Stimulated activated CD4-positive, alpha-beta T cell treated with anti-CD3 and anti-CD28 coated beads, Interleukin-4, amount 100 ng/mL, for 1 hour (primary cell): ENCODE measurements around the gene VWA2.

Source experiments
- DNase-seq: peaks from one replicate; pipeline ENCODE4 v3.0.0-alpha.2; 2020

Gene VWA2

DNA sequence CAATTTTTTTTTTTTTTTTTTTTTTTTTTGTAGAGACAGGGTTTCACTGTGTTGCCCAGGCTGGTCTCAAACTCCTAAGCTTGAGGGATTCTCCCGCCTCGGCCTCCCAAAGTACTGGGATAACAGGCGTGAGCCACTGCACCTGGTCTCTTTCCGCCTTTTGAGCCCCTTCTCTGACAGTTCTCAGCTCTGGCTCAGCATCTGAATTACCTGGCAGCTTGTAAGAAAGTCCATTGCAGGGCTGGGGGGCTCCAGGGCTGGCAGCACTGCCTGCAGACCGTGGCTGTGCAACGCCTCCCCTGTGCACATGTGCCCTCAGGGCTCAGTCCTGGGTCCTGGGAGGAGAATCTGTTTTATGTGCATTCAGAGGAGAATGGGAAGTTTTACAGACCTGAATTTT lies 37.6 kb downstream of the VWA2 start:
- no peak for DNase-seq

DNA sequence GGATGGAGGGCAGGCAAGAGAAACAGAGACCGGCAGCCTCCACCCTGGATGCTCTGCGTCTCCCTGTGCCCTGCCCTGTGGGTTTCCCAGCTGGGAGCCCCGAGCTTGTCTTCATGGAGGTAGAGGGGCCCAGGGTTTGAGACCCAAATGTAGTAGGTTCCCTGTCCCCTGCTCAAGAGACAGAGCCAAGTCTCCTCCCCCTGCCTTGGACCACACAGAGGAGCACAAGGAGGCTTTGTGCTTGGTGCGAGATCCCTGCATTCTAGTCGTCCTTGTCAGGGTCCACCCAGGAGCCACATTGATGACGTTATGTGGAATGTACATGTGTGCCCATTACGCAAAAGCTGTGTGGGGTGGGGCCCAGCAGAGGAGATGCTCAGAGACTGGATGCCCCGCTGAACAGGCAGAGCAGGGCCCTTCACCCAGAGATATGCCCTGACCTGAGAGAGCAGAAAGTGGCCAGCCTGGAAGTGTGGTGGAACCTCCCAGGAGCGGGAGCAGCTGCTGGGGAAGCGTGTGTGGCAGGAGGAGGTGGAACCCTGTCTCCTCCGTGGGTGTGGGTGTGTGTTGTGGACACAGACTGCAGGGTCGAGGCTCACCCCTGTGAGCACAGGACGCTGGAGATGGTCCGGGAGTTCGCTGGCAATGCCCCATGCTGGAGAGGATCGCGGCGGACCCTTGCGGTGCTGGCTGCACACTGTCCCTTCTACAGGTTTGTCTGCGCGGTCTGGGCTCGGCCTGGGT lies 39.3 kb downstream of the VWA2 start:
- no peak for DNase-seq

DNA sequence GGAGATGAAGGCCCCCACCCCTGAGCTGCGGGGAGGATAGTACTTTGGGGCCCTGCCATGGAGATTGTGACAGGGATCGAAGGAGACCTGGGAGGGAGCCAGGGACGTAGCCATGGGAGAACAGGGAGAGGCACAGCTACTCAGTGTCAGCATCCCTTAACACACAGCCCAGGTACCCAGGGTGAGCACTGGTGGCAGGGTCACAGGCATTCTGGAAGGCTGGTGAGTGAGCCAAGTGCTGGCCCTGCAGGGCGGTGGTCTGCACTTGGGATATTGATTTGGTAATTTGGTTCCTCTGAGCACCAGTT lies 39.8 kb downstream of the VWA2 start:
- no peak for DNase-seq

DNA sequence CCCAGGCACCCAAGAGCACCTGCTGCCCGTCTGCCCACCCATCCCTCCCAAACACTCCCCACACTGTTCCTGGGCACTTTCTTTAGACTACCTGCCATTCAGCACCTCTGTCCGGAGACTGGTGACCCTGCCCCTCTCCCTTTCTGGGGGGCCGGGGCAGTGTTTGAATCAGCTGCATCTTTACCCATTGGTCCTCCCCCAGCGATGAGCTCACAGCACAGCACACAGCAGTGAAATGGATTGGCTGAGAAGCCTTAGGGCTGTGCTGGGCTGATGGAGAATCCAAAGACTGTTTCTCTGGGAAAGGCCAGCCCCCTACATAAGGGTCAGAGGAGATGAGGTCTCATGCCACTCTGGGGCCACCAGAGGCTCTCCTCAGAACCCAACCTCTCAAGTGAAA lies 40.2 kb downstream of the VWA2 start:
- no peak for DNase-seq

DNA sequence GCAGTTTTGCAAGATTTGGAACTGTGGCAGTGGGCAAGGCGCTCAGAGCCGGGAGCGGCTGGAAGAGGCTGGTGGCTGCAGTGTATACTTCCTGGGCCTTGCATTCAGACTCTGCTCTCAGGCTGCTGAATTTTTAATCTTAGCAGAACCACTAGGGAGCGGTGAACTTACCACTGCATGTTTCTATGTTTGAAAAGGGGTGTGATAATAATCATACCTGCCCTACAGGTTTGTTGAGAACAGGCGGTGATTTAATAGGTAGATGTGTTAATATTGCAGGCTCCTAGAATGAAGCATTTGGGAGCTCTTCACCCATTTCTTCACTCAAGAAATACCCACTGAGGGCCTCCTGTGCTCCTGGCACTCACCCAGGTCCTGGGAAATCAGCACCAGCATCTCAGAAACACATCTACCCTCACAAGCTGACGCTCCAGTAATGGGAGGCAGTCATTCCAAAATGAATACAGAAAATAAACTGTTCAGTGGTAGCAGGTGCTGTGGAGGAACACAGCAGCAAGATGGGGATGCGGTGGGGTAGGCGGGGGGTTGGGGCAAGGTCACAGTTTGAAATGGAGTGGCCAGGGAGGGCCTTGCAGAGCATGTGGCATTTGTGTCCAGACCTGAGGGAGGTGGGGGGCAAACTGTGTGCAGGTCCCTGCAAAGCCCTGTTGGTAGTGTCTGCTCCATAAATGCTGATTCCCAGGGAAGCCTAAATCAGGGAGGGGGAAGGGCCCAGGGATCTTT lies 41.0 kb downstream of the VWA2 start:
- no peak for DNase-seq

DNA sequence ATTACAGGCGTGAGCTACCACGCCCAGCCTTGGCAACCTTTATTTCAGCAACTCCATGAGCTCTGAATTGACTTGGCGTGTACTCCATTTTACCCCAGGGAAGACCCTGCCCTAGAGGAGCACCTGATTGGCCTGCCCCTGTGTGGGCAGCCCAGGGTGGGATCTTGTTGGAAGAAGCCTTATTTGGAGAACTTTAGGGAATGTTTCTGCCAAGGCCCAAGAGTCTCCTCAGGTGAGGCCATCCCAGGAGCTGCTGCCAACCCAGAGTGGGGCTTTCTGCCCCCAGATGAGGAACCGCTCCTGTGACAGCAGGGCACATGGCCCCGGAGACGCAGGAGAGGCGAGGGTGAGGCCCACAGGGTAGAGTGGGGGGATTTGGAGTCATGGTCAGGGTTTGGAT lies 42.0 kb downstream of the VWA2 start:
- DNase-seq: no peak

DNA sequence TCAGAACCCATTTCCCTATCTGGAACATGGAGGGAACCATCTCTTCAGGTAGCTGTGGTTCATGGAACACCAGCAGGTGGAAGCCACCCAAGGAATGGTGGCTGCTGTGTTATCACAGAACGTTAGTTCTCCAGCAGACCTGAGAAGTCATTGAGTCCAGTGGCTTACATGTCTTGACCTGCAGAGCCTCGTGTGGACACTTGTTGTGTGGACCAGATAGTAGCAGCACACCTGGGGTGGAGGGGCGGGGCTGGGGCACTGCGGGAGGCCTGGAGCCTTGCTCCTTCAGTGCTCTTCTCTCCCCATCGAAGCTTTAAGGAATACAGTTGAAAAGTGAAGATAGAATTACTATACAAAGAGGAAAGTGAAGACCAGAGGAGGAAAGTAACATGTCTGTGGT lies 42.4 kb downstream of the VWA2 start:
- DNase-seq: no peak

DNA sequence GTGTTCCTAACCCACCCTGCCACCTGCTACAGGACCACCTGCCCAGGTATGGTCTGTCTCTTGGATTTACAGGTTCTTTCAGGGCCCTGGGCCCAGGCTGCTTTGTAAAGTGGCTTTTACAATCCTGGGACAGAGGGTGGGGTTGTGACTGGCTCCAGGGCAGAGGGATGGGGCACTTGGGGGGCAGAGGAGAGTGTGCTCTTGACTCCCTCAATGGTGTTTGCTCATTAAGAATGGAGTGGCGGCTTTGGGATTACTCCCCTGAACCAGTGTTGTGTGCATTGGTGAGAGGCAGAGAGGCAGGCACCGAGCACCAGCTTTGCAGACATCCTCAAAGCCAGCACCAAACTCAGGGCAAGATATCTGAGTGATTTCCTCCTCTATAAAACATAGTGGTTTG lies 43.5 kb downstream of the VWA2 start:
- no peak for DNase-seq

DNA sequence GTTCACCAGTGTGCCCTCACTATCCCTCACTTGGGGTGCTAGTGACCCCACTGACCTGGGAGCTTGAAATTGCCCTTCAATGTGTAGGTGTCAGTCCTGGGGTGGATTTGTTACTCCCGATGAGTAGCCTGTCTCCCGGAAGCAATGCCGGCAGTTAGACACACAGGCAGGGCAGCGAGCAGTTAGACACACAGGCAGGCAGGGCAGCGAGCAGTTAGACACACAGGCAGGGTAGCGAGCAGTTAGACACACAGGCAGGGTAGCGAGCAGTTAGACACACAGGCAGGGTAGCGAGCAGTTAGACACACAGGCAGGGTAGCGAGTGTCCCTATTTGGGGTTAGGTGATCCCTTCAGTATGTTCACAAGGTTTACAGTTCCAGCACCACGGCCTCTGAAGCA lies 44.0 kb downstream of the VWA2 start:
- DNase-seq: no peak

DNA sequence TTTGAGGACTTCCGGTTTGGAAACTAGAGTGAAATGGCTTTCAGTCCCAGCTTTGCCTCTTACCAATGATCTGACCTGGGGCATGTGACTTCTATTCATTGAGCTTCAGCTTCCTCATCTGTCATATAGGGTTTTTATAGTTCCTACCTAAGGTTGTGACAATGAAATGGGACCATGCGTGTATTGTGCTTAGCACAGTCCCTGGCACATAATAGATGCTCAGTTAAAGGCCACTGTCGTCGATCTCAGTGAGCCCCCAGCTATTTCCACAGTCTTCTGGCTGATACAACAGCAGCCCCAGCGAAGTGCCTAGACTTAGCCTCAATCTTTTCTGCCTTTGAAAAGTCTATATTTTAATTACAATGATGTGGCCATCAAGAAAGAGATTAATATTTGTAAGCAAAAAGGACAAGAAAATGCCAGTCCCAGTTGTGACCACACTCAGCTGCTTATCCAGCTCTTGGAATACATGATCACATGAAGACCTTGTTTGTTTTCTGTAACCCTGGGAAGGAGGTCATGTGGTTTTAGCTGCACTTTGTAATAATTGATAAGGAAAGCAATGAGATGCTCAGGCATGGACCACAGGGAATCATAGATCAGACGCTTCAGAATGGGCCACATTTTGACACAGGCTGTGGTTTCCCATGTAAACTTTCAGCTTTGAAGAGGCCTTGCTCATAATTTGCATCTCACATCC lies 44.6 kb downstream of the VWA2 start:
- no peak for DNase-seq

DNA sequence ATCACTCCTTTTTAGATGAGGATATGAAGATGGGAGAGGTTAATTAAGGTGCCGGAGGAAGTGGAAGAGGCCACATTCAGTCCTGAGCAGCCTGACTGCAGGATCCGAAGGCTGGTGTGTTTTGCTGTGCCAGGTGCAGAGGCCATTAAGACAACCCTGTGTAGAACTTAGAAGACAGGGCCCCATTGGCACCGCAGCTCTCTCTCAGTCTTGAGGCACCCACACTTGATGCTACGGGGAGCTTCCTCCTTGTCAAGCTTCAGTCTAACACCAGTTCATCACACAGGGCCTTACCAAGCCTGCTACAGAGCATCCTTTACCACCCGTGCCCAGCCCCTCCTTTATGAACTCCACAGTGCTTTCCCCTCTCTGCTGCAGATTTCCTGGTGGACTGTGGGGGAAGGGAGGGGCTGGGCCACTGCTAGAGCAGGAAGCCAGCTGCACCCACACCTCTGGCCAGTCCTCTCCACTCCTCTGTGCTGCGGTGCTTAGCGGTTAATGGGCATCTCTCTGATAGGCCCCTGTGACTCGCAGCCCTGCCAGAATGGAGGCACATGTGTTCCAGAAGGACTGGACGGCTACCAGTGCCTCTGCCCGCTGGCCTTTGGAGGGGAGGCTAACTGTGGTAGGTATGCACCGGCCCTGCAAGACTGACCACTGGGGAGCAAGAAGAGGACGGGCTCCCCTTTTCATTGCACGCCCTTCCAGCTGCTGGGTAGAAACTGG lies 45.5 kb downstream of the VWA2 start:
- DNase-seq: no peak

DNA sequence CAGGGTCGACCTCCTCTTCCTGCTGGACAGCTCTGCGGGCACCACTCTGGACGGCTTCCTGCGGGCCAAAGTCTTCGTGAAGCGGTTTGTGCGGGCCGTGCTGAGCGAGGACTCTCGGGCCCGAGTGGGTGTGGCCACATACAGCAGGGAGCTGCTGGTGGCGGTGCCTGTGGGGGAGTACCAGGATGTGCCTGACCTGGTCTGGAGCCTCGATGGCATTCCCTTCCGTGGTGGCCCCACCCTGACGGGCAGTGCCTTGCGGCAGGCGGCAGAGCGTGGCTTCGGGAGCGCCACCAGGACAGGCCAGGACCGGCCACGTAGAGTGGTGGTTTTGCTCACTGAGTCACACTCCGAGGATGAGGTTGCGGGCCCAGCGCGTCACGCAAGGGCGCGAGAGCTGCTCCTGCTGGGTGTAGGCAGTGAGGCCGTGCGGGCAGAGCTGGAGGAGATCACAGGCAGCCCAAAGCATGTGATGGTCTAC lies 46.9 kb downstream of the VWA2 start:
- DNase-seq: no peak

DNA sequence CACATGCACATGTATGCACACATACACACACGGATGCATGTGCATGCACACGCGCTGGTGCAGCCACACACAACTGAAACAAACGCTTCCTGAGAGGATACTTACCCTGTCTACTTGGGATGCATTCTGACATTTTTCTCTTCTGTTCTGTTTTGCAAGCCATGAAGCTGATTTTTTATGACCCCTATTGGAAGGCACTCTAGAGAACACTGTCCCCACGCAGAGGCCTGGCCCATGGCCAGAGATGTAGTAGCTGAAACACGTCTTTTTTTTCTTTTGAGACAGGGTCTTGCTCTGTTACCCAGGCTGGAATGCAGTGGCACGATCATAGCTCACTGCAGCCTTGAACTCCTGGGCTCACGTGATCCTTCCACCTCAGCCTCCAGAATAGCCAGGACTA lies 47.9 kb downstream of the VWA2 start:
- no peak for DNase-seq

DNA sequence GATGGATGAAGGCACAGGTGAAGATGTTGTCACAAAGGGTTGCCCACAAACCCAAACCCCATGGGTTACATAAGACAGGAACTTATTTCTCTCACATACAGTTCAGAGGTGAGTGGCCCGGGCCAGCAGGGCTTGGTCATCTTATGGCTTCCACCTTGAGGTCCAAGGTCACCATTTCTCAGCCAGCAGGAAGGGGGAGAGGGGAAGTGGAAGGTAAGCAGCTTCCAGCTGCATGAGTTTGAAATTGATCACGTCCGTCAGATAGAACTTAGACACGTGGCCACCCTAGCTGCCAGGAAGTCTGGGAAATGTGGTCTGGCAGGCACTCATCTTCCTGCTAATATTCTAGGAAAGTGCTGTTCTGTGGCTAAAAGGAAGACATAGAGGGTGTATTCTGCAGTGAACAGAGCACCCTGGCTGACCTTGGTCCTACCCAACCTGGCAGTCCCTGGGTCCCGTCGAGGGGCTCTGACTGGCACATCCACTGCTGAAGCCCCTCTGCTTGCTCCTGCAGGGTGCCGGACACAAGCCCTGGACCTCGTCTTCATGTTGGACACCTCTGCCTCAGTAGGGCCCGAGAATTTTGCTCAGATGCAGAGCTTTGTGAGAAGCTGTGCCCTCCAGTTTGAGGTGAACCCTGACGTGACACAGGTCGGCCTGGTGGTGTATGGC lies 49.5 kb downstream of the VWA2 start:
- DNase-seq: no peak

DNA sequence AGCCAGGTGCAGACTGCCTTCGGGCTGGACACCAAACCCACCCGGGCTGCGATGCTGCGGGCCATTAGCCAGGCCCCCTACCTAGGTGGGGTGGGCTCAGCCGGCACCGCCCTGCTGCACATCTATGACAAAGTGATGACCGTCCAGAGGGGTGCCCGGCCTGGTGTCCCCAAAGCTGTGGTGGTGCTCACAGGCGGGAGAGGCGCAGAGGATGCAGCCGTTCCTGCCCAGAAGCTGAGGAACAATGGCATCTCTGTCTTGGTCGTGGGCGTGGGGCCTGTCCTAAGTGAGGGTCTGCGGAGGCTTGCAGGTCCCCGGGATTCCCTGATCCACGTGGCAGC lies 50.0 kb downstream of the VWA2 start:
- no peak for DNase-seq

DNA sequence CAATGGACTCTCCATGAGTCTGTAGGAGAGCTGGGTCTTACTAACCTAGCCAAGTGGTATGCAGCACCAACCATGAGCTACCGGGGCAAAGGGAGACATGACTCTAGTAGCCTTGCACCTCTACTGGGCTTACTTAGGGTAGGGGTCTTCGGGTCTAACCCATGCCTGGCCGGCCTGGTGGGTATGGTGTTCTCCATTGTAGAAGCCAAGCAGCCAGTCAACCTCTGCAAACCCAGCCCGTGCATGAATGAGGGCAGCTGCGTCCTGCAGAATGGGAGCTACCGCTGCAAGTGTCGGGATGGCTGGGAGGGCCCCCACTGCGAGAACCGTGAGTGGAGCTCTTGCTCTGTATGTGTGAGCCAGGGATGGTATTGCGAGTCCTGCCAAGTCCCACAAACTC lies 51.0 kb downstream of the VWA2 start:
- DNase-seq: no peak

DNA sequence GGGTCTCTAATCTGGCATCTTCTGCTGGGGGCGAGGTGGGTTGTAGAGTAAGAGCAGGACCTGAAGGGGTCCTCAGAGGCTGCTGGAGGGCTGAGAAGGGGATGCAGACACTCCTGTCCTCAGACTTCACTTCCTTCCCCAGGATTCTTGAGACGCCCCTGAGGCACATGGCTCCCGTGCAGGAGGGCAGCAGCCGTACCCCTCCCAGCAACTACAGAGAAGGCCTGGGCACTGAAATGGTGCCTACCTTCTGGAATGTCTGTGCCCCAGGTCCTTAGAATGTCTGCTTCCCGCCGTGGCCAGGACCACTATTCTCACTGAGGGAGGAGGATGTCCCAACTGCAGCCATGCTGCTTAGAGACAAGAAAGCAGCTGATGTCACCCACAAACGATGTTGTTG lies 52.0 kb downstream of the VWA2 start:
- no peak for DNase-seq

DNA sequence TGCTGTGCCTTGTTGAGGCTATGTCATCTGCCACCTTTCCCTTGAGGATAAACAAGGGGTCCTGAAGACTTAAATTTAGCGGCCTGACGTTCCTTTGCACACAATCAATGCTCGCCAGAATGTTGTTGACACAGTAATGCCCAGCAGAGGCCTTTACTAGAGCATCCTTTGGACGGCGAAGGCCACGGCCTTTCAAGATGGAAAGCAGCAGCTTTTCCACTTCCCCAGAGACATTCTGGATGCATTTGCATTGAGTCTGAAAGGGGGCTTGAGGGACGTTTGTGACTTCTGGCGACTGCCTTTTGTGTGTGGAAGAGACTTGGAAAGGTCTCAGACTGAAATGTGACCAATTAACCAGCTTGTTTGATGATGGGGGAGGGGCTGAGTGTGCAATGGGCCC lies 52.5 kb downstream of the VWA2 start:
- DNase-seq: no peak

DNA sequence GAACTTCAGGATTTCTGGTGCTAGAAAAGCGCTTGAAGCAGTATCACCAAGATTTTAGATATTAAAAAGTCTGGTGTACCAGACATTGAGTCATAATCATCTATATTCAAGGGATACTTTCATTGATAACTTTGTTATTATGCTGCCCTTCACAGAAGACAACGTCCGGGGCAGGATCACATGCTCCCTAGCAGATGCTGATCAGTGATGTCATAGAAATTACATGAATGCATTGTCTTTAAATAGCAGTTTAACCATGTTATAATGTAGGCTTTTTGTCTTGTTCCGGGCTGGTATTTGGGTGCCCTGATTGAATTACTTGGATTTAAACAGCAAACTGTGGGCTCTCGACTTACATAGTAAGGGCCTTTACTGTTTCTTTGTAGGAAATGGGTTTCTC lies 54.0 kb downstream of the VWA2 start:
- DNase-seq: no peak

DNA sequence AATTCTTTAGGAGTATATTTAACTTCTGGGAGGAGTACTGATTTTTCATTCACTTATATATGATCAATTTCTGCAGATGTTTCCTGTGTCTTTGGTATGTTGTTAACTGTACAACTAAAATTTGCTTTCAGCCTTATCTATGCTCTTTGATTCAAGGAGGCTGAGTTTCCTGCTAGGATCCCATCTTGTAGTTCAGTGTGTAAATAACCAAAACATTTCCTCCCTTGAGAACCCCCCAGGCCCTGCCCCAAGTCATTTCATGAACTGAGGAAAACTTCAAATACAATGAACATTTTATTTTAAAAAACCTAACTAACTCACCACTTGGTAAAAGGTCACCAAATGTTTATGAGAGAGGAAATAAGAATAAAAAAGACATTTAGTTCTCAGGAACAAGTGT lies 55.5 kb downstream of the VWA2 start:
- DNase-seq: no peak

DNA sequence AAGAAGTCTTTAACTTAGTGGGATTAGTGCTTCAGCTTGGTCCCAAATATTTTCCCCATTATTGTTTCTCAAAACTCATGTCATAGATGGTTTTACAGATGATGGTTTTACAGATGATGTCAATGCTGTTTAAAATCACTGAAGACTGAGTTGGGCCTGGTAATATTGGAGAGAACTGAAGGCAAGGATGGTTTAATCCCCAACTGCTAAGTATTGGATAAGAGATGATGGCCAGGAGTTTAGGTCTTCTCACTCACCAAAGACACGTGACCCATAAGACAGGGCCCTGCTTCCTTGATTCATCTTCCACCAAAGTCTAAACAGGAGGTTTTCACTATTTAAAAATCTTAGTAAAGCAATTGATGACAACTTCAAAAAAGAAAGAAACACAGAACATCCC lies 56.3 kb downstream of the VWA2 start:
- no peak for DNase-seq

DNA sequence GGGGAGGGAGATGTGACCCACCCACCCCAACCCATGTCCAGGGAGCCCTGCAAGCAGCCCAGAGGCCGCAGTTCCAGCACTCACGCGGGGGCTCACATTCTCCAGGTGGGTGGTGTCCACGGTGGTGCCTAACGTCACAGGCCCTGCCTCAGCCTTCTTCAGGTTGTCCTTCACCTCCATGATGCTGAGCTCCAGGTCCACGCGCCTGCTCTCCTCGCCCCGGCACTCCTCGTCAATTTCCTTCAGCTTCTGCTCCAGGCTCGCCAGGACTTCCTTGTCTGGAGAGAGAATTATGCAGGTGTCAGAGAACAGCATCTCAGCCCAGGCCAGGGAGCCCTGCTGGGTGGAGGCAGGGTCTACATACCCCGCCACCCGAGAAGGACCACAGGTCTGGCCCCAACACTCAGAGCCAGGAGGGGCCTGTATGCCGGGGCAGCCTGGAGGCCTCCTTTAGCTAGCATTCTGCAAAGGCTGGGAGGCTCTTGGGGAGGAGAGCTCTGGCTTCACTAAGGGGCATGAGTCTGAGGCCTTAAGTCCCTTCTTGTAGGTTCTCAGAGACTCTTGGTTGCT lies 58.2 kb downstream of the VWA2 start:
- DNase-seq: no peak
